Activated naive CD4-positive, alpha-beta T cell treated with anti-CD3 and anti-CD28 coated beads, Interleukin-2, amount 50 U/mL, for 16 hours (primary cell): ENCODE results near the gene SEMA3E.
"Not testable (repeated sequence)": the region's sequence is repeated elsewhere in the genome, so short reads cannot be mapped to it uniquely, and the experiment has no call there.

Experiments used
- DNase-seq: peaks from one replicate; pipeline ENCODE4 v3.0.0-alpha.2; 2020

Gene SEMA3E

GRCh38 chr7:83447681-83448080 is 201.3 kb downstream of the SEMA3E start:
- no peak for DNase-seq

- DNase-seq: no peak
Measured at GRCh38 chr7:83446102-83446669, 202.8 kb downstream of the SEMA3E start.

GRCh38 chr7:83442911-83443310 is 206.0 kb downstream of the SEMA3E start:
- DNase-seq: no peak

GRCh38 chr7:83439026-83439425 is 209.9 kb downstream of the SEMA3E start:
- no peak for DNase-seq

GRCh38 chr7:83430289-83430688 is 218.7 kb downstream of the SEMA3E start:
- DNase-seq: not testable (repeated sequence)

GRCh38 chr7:83429493-83429892 is 219.4 kb downstream of the SEMA3E start:
- DNase-seq: no peak

- no peak for DNase-seq
Measured at GRCh38 chr7:83427884-83428283, 221.1 kb downstream of the SEMA3E start.

- no peak for DNase-seq
Measured at GRCh38 chr7:83426325-83426724, 222.6 kb downstream of the SEMA3E start.

- no peak for DNase-seq
Measured at GRCh38 chr7:83419013-83419412, 229.9 kb downstream of the SEMA3E start.

- DNase-seq: no peak
Measured at GRCh38 chr7:83415840-83416239, 233.1 kb downstream of the SEMA3E start.

GRCh38 chr7:83414947-83415346 is 234.0 kb downstream of the SEMA3E start:
- DNase-seq: no peak

GRCh38 chr7:83413831-83414230 is 235.1 kb downstream of the SEMA3E start:
- no peak for DNase-seq

GRCh38 chr7:83413424-83413823 is 235.5 kb downstream of the SEMA3E start:
- no peak for DNase-seq

- no peak for DNase-seq
Measured at GRCh38 chr7:83410989-83411591, 237.8 kb downstream of the SEMA3E start.

GRCh38 chr7:83394776-83395175 is 254.2 kb downstream of the SEMA3E start:
- no peak for DNase-seq

- no peak for DNase-seq
Measured at GRCh38 chr7:83388436-83388835, 260.5 kb downstream of the SEMA3E start.

- DNase-seq: no peak
Measured at GRCh38 chr7:83366629-83367028, 282.3 kb downstream of the SEMA3E start.

- no peak for DNase-seq
Measured at GRCh38 chr7:83365746-83366145, 283.2 kb downstream of the SEMA3E start.

GRCh38 chr7:83362871-83363550 is 285.9 kb downstream of the SEMA3E start:
- DNase-seq: no peak

- no peak for DNase-seq
Measured at GRCh38 chr7:83359108-83359507, 289.8 kb downstream of the SEMA3E start.

GRCh38 chr7:83355143-83355542 is 293.8 kb downstream of the SEMA3E start:
- no peak for DNase-seq

GRCh38 chr7:83347945-83348444 is 300.9 kb downstream of the SEMA3E start:
- DNase-seq: no peak

GRCh38 chr7:83339907-83340306 is 309.0 kb downstream of the SEMA3E start:
- DNase-seq: no peak

- DNase-seq: no peak
Measured at GRCh38 chr7:83338277-83338950, 310.5 kb downstream of the SEMA3E start.
